Measurements from ENCODE around the gene ANKRD17.

GRCh38 chr4:73185903-73186302, 72.7 kb downstream of the ANKRD17 start:
- TF ChIP-seq CTCF (IDR thresholded peaks at IDR 0.05; ENCODE audit: low read length) (no peak), EZH2 (IDR thresholded peaks at IDR 0.05; ENCODE audit: borderline replicate concordance, low read length) (no peak)

Data from OCI-LY1 (cell line).